ENCODE results near the gene EIF2AK3.

GRCh38 chr2:88530081-88530480 is 97.2 kb downstream of the EIF2AK3 start:
- TF ChIP-seq NFYC (CRISPR knock-in tag; IDR thresholded peaks at IDR 0.05) = no peak
- TF ChIP-seq CTCF (CRISPR knock-in tag; IDR thresholded peaks at IDR 0.05) = no peak
